Choroid plexus epithelial cell (primary cell): Measurements from ENCODE around the gene TJP1.

Source experiments
- DNase-seq: peaks from one replicate; pipeline ENCODE4 v3.0.0-alpha.2; 2010; ENCODE audit warnings: low read depth
- H3K4me3 ChIP-seq: 2 replicates; pipeline ENCODE4 v1.5.1; 2011; ENCODE audit warnings: low read depth, mild to moderate bottlenecking, control low read depth, low read length, moderate library complexity
- TF ChIP-seq, protein P1 (sequence below): conservative IDR thresholded peaks from 2 replicates; pipeline ENCODE4 v1.5.1; 2011; ENCODE audit warnings: low read depth, mild to moderate bottlenecking, control low read depth, inconsistent platforms, low read length, moderate library complexity

TJP1 gene

DNA sequence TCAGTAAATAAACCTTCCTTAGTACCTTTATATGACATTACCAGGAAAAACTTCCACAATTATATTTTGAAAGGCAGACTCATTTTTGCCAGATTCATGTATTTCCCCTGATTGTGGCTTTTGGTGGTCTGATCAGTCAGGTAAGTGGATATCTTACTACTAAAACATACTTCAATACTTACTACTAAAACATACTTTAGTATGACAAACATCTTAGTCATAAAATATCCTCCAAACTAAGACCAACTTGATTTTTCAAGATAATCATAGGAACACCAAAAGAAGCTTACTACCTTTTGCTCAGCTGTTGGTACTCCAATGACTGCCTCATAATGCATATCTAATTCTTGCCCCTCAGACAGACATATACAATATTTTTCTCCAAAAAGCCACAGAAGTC lies 9.3 kb downstream of the TJP1 start:
- H3K4me3 ChIP-seq = no peak overlapping the region
- DNase-seq = no peak
- TF ChIP-seq, protein P1, sequence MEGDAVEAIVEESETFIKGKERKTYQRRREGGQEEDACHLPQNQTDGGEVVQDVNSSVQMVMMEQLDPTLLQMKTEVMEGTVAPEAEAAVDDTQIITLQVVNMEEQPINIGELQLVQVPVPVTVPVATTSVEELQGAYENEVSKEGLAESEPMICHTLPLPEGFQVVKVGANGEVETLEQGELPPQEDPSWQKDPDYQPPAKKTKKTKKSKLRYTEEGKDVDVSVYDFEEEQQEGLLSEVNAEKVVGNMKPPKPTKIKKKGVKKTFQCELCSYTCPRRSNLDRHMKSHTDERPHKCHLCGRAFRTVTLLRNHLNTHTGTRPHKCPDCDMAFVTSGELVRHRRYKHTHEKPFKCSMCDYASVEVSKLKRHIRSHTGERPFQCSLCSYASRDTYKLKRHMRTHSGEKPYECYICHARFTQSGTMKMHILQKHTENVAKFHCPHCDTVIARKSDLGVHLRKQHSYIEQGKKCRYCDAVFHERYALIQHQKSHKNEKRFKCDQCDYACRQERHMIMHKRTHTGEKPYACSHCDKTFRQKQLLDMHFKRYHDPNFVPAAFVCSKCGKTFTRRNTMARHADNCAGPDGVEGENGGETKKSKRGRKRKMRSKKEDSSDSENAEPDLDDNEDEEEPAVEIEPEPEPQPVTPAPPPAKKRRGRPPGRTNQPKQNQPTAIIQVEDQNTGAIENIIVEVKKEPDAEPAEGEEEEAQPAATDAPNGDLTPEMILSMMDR = no peak

DNA sequence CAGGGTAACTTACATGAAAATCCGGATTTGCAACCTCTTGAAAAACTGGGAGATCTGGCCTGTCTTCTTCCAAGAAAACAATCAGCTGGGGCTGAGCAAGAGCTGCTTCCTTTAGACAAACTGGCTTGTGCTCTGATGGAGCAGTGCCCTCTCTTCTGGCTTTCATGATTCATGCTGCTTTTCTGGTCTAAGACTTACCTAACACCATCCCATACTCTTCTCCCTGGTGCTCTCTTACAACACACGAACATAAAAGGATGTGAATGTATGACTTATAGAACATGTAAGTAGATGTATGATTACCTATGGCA lies 9.9 kb downstream of the TJP1 start:
- TF ChIP-seq, protein P1 = peak; percentile 2
- peak; percentile 76 for DNase-seq
- no peak overlapping the region for H3K4me3 ChIP-seq

DNA sequence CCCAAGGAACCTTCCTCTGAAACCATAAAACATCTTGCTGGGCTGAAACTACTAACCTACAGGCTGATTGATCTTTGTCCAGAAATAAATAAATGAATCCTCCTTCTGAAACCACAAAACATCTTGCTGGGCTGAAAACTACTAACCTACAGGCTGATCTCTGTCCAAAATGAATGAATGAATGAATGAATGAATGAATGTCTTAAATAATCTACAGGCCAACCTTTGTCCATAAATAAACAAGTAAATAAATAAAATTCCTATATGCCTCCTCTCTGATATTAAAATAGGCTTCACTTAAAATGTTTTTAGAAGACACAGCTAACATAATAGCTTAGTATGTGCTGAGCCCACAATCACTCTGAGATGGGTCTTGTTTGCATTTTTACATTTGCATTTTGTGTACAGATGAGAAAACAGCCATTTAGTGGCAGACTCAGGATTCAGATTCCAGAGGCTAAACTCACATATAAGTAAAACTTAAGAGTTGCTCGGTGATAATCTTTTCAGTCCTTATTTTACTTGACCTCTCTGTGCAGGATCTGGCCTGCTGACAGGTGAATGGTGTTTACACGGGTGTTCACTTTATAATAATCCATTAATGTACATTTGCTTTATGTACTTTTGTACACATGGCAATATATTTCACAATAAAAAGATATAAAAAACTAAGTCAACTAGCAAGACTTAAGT lies 10.4 kb downstream of the TJP1 start:
- TF ChIP-seq, protein P1 = no peak
- no peak overlapping the region for H3K4me3 ChIP-seq
- no peak for DNase-seq

DNA sequence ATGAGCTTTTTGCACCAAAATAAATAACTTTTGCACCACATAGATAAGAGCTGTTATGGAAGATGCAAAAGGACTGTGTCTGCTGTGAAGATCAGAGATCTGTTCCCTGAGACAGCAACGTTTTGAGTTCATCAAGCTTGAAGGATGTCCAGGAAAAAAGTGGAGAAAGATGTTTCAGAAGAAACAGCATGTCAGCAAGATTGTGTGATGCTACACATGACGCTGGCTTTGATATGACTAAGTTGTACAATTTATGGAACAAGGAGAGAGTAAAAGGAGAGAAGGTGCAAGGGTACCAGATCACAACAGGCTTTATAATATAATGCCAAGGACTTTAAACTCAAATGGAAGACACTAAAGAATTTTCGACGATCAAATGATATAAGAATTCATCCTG lies 16.6 kb downstream of the TJP1 start:
- TF ChIP-seq, protein P1 = no peak

DNA sequence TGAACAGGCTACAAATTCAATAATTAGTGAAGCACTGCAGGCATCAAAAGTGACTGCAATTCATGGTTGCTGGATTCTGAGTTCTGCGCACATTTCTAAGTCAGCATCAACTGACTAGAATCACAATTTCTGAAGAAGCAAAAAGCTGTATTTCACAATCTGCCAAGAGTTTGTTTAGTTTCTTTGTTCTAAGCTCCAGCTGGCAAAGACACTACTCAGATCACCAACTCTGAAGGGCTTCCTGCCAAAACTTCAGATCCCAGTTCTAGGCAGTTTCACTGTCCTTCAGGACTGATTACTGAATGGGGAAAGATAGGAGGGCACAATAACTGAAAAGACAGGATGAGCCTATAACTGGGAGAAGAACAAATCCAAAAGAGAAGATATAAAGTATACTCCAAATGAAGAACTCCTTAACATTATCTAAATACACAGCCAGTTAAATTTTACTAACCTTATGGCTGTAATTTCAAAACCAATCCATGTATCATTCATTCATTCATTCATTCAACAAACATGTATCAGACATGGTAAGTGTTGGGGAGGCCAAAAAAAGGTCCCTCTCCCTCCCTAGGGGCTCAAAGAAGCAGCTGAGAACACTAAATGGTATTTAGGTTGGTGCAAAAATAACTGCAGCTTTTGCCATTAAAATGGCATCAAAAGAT lies 17.1 kb downstream of the TJP1 start:
- H3K4me3 ChIP-seq = no peak overlapping the region
- TF ChIP-seq, protein P1 = no peak
- DNase-seq = peak; percentile 85

More for the DNA sequence above, 16.6 kb downstream of the TJP1 start:
- H3K4me3 ChIP-seq = no peak overlapping the region
- no peak for DNase-seq

DNA sequence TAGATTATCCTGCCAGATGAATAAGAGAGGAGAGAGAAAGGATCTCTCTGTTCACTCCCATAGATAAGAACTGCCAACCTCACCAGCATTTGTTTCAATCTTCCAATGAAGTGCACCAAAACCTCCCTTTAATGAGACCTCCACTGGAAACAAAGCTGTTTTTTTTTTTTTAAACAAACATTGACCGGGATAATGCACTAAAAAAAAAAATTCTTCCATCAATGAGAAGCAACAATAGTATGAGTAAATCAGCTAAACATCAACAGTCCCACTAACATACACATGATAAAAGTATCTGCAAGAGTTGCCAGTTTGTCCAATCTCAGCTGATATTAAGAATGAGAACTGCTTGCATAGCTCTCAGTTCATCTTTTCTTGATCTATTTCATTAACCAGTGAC lies 19.9 kb downstream of the TJP1 start:
- no peak overlapping the region for H3K4me3 ChIP-seq
- TF ChIP-seq, protein P1 = no peak

More for the DNA sequence above, 19.9 kb downstream of the TJP1 start:
- no peak for DNase-seq
